GM10248 (cell line): ENCODE data around the gene EVI2A.

ENCODE experiments used
- CTCF ChIA-PET: fragments of 300-600 bp; sonication (Branson Sonifier 250); formaldehyde crosslinking; extraction: SDS; loops from one replicate; lab custom pipeline; 2021; ENCODE audit warnings: antibody characterized with exemption; lab: Yijun Ruan, JAX
- POLR2A ChIA-PET: fragments of 350-650 bp; sonication (Branson Sonifier 250); formaldehyde crosslinking; extraction: SDS; loops from one replicate; lab custom pipeline; 2020; ENCODE audit warnings: antibody characterized with exemption; lab: Yijun Ruan, JAX
- DNase-seq: peaks from one replicate; pipeline ENCODE4 v3.0.0; 2012; ENCODE audit errors: extremely low spot score
- TF ChIP-seq, protein P1 (sequence below): IDR thresholded peaks from 2 replicates; pipeline ENCODE4 v1.5.1; 2012; ENCODE audit warnings: mild to moderate bottlenecking, low read depth; ENCODE audit errors: extremely low read depth, missing control alignments, control extremely low read depth

Gene EVI2A, protein sequence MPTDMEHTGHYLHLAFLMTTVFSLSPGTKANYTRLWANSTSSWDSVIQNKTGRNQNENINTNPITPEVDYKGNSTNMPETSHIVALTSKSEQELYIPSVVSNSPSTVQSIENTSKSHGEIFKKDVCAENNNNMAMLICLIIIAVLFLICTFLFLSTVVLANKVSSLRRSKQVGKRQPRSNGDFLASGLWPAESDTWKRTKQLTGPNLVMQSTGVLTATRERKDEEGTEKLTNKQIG

DNA sequence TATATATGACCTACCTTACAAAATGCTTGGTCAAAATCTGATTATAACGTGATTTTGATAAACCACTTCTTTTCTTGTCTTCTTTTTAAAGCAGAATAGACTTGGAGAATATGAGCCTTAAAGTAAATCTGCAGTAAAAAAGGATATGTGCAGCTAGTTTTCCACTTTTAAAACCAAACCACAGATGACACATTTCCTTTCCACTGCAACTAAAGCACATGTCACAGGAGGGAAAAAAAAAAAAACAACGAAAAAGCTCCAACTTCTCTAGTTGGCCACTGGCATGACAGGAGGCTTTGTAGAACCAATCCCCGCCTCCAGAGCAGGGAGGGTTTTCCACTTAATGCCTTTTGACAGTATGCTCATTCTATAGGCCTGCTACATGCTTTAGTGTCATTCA, at the start of gene EVI2A:
Gene EVI2A (minus strand): TSS at position 142 of the 400 bp plus-strand sequence. CDS start 2,609 bp downstream, outside the sequence.
- ChIA-PET CTCF (no interaction called here), POLR2A (no interaction called here)
- TF ChIP-seq, protein P1, sequence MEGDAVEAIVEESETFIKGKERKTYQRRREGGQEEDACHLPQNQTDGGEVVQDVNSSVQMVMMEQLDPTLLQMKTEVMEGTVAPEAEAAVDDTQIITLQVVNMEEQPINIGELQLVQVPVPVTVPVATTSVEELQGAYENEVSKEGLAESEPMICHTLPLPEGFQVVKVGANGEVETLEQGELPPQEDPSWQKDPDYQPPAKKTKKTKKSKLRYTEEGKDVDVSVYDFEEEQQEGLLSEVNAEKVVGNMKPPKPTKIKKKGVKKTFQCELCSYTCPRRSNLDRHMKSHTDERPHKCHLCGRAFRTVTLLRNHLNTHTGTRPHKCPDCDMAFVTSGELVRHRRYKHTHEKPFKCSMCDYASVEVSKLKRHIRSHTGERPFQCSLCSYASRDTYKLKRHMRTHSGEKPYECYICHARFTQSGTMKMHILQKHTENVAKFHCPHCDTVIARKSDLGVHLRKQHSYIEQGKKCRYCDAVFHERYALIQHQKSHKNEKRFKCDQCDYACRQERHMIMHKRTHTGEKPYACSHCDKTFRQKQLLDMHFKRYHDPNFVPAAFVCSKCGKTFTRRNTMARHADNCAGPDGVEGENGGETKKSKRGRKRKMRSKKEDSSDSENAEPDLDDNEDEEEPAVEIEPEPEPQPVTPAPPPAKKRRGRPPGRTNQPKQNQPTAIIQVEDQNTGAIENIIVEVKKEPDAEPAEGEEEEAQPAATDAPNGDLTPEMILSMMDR = no peak
- peak; percentile 59 for DNase-seq

DNA sequence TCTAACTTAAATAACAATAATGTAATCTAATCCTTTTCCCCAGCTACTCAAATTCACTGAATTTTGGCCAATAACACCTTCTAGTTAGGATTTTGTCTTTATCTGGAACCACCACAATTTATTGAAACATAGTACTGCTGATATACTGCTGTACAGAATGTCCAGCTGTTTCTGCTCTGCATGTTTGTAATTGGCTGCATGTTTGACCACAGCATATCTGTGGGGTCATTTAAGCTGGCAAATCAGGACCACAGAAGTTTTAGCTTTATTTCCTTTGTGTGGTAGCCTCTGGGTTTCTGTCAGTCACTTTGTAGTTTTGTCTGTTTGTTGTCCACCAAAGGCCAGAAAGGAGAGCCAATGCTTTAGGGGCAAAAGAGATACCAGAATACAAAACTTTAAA, 47.8 kb upstream of the EVI2A start:
- ChIA-PET CTCF (interaction anchor here (1.0 to 1.4 kb wide), 2 partner anchors 20 to 31 kb away, joined by 4 read pairs; no protein-coding TSS in a partner anchor), POLR2A (no interaction called here)
- TF ChIP-seq, protein P1 = no peak
- DNase-seq = no peak

DNA sequence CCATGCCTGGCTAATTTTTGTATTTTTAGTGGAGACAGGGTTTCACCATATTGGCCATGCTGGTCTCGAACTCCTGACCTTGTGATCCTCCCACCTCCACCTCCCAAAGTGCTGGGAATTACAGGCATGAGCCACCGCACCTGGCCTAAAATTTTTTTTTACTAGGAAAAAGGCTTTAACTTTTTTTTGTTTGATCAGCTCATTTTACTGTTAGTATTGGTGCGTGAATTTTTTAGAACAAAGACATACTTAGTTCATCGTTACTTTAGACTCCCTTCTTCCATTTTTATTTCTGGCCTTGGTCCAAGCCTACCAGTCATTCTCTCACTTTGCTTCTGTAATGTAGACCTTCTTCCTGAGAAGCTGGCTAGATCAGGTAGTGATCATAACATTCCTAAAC, 44.7 kb upstream of the EVI2A start:
- CTCF ChIA-PET = interaction anchor here (0.7 to 1.5 kb wide), 5 partner anchors 9 to 476 kb away, joined by 3 read pairs; no protein-coding TSS in a partner anchor

DNA sequence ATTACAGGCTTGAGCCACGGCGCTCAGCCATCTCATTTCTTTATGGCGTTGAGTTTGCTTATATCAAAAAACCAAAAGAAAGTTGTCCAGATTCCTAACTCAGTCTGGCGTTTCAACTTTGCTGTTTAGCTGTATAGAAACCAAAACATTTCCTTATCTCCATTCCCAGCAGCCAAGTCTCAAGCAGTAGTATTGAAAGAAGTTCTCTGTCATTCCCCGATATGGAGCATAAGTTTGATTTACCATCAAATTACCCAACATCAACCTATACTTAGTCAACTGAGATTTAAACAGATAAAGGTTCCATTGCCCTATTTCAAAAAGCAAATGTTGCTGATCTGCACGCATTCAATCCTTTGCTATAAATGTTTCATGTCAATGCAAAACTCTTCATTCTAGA, 42.6 kb upstream of the EVI2A start:
- DNase-seq = no peak
- CTCF ChIA-PET = no interaction called here
- POLR2A ChIA-PET = no interaction called here
- TF ChIP-seq, protein P1 = no peak

More for the DNA sequence above, 44.7 kb upstream of the EVI2A start:
- TF ChIP-seq, protein P1 = no peak
- POLR2A ChIA-PET = no interaction called here
- DNase-seq = no peak

DNA sequence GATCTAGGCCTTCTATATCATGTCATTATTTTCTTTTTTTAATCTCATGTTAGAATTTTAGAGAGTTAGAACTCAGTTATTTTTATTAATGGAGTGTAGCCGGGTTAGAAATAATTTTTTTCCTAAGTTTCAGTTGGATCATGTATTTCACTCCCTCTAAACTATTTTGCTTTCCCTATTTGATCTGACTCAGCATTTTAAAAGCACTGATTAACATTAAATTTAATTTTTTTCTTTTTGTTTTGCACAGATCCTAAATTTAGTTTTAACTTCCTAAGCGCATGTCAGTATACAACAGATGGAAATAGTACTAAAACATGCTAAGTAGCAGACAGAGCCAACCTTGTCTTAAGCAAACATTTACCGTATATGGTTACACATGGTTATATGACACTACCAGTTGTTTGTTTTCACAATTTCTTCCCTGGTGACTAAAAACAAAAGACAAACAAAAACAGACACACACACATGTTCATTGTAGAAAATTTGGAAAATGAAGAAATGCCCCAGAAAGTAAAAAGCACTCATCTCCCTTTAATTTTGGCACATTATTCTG, 36.5 kb upstream of the EVI2A start:
- ChIA-PET CTCF (no interaction called here), POLR2A (no interaction called here)
- no peak for DNase-seq
- TF ChIP-seq, protein P1 = no peak

DNA sequence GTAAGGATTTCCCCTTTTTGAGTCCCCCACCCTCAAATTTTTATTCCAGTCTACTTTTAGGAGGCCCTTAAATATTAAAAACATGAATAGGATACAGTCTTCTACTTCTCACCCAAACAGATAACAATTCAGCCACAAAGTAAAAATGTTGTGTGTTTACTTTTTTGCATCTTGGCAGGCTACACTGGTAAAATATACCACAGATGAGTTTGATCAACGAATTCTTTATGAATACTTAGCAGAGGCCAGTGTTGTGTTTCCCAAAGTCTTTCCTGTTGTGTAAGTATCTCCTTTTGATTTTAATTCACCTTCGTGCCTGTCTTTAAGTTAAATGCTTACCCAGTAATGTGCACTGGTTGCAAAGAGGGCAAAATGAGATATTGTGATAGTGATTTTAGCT, 35.7 kb upstream of the EVI2A start:
- no peak for DNase-seq
- TF ChIP-seq, protein P1 = no peak
- CTCF ChIA-PET = interaction anchor here (2.1 kb wide), 1 partner anchor 10 kb away, joined by 8 read pairs; no protein-coding TSS in a partner anchor
- POLR2A ChIA-PET = no interaction called here
